ENCODE measurements around the gene CAST.

The CAST gene

GRCh38 chr5:96677496-96677895, 15.3 kb downstream of the CAST start:
- DNase-seq, result no peak

GRCh38 chr5:96679293-96679692, 17.1 kb downstream of the CAST start:
- DNase-seq, result no peak

GRCh38 chr5:96680759-96681470, 18.7 kb downstream of the CAST start:
- no peak for DNase-seq

GRCh38 chr5:96683392-96683791, 21.2 kb downstream of the CAST start:
- DNase-seq, result no peak

- DNase-seq, result no peak
These were observed 21.6 kb downstream of the CAST start for GRCh38 chr5:96683810-96684209.

- no peak for DNase-seq
These were observed 24.9 kb downstream of the CAST start for GRCh38 chr5:96687080-96687479.

GRCh38 chr5:96687812-96688453, 25.8 kb downstream of the CAST start:
- peak; percentile 61 for DNase-seq

GRCh38 chr5:96690861-96691260, 28.7 kb downstream of the CAST start:
- DNase-seq, result no peak

GRCh38 chr5:96691503-96692303, 29.5 kb downstream of the CAST start:
- DNase-seq, result no peak

- DNase-seq, result no peak
These were observed 30.3 kb downstream of the CAST start for GRCh38 chr5:96692441-96692840.

GRCh38 chr5:96699186-96699820, 37.1 kb downstream of the CAST start:
- no peak for DNase-seq

GRCh38 chr5:96702503-96703383, 40.6 kb downstream of the CAST start:
- peak; percentile 18 for DNase-seq

- no peak for DNase-seq
These were observed 41.3 kb downstream of the CAST start for GRCh38 chr5:96703384-96703920.

- DNase-seq, result no peak
These were observed 41.8 kb downstream of the CAST start for GRCh38 chr5:96703995-96704394.

- no peak for DNase-seq
These were observed 44.4 kb downstream of the CAST start for GRCh38 chr5:96706433-96707111.

GRCh38 chr5:96708600-96708999, 46.4 kb downstream of the CAST start:
- DNase-seq, result no peak

- DNase-seq, result no peak
These were observed 47.1 kb downstream of the CAST start for GRCh38 chr5:96709152-96709821.

GRCh38 chr5:96712100-96712746, 50.0 kb downstream of the CAST start:
- DNase-seq, result no peak

GRCh38 chr5:96714450-96714849, 52.3 kb downstream of the CAST start:
- no peak for DNase-seq

GRCh38 chr5:96714951-96715451, 52.8 kb downstream of the CAST start:
- DNase-seq, result no peak

Data from NCI-H1092 treated with DMSO at 0.1 percent for 48 hours (cell line).